Bronchial epithelial cell (primary cell): ENCODE results near the gene VEGFB. TPM values are rescaled to one million over a fixed set of nuclear protein-coding genes. Genes with fewer than 3 reads are reported as not detected.

ENCODE experiments used
- DNase-seq: peaks from one replicate; pipeline ENCODE4 v3.0.0-alpha.2; 2010; ENCODE audit warnings: low read depth
- FAIRE-seq: peaks from 2 replicates; lab custom pipeline; 2011; peaks lifted over from hg19 to GRCh38; lab: Jason Lieb, UNC
- H3K27me3 ChIP-seq: 2 replicates; pipeline ENCODE4 v1.5.1; 2011; ENCODE audit warnings: low read length; ENCODE audit not compliant: control insufficient read depth, insufficient read depth
- H3K36me3 ChIP-seq: 2 replicates; pipeline ENCODE4 v1.5.1; 2011; ENCODE audit warnings: low read length; ENCODE audit not compliant: control insufficient read depth, insufficient read depth
- H3K4me3 ChIP-seq: 2 replicates; pipeline ENCODE4 v1.5.1; 2011; ENCODE audit warnings: mild to moderate bottlenecking, low read depth, low read length, control low read depth
- total RNA-seq: library from RNA; depleted of rRNA; stranded (reverse); fragments of >200 nt; gene quantifications from 2 replicates; pipeline ENCODE4 v1.2.1, GENCODE V29; 2014
- TF ChIP-seq, protein P1 (sequence below): IDR thresholded peaks from 2 replicates; pipeline ENCODE4 v1.5.1; 2011; ENCODE audit warnings: mild to moderate bottlenecking, moderate library complexity, low read length, control low read depth, inconsistent platforms; ENCODE audit not compliant: insufficient read depth, severe bottlenecking

VEGFB gene
- total RNA-seq, 1 donor from 2014 or later = 12.4 TPM

GRCh38 chr11:64278576-64279190 is 44.3 kb downstream of the VEGFB start:
- peaks cover 16% of the 10 kb centered on the region for H3K36me3 ChIP-seq

DNA sequence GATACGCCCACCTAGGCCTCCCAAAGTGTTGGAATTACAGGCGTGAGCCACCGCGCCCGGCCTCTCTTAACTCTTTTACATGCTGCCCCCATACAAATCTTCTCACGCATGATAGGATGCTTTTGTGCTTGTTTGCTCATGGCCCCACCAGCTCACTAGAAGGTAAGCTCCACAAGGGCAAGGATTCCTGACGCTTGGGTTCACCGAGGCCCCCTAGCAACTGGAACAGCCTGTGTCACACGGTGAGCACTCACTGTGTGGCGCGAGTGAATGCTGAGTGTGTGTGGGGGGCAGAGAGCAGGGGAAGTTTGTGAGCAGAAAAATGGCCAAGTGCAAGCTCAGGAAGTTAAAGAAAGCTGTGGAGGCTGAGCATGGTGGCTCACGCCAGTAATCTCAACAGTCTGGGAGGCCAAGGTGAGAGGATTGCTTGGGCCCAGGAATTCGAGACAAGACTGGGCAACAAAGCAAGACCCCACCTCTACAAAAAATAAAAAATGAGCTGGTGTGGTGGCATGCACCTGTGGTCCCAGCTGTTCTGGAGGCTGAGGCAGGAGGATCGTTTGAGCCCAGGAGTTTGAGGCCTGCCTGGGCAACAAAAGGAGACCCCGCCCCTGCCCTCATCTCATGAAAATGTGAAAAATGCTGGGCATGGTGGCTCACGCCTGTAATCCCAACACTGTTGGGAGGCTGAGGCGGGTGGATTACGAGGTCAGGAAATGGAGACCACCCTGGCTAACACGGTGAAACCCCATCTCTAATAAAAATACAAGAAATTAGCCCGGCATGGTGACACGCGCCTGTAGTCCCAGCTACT is 47.8 kb downstream of the VEGFB start:
- FAIRE-seq (peak; percentile 50), DNase-seq (no peak)
- no peak overlapping the region for H3K4me3 ChIP-seq
- no peaks in the 10 kb centered on the region for H3K27me3 ChIP-seq
- peaks cover 9% of the 10 kb centered on the region for H3K36me3 ChIP-seq
- TF ChIP-seq, protein P1, sequence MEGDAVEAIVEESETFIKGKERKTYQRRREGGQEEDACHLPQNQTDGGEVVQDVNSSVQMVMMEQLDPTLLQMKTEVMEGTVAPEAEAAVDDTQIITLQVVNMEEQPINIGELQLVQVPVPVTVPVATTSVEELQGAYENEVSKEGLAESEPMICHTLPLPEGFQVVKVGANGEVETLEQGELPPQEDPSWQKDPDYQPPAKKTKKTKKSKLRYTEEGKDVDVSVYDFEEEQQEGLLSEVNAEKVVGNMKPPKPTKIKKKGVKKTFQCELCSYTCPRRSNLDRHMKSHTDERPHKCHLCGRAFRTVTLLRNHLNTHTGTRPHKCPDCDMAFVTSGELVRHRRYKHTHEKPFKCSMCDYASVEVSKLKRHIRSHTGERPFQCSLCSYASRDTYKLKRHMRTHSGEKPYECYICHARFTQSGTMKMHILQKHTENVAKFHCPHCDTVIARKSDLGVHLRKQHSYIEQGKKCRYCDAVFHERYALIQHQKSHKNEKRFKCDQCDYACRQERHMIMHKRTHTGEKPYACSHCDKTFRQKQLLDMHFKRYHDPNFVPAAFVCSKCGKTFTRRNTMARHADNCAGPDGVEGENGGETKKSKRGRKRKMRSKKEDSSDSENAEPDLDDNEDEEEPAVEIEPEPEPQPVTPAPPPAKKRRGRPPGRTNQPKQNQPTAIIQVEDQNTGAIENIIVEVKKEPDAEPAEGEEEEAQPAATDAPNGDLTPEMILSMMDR = no peak

More at GRCh38 chr11:64278576-64279190, 44.3 kb downstream of the VEGFB start:
- TF ChIP-seq, protein P1 = no peak
- Histone ChIP-seq H3K27me3 (no peaks in the 10 kb centered on the region), H3K4me3 (no peak overlapping the region)
- no peak for DNase-seq
- no peak for FAIRE-seq

GRCh38 chr11:64283092-64283491 is 48.7 kb downstream of the VEGFB start:
- DNase-seq (no peak), FAIRE-seq (no peak)
- H3K4me3 ChIP-seq = no peak overlapping the region
- TF ChIP-seq, protein P1 = no peak
- no peaks in the 10 kb centered on the region for H3K27me3 ChIP-seq
- peaks cover 9% of the 10 kb centered on the region for H3K36me3 ChIP-seq

- DNase-seq = peak; percentile 76
- Histone ChIP-seq H3K27me3 (no peaks in the 10 kb centered on the region), H3K36me3 (peaks cover 6% of the 10 kb centered on the region), H3K4me3 (peak within 1 kb of the TSS; percentile 72)
- FAIRE-seq = peak; percentile 40
- TF ChIP-seq, protein P1 = no peak
Measured at GRCh38 chr11:64284048-64284961, 49.9 kb downstream of the VEGFB start, which contains the start of gene BAD. TSS of gene BAD (minus strand) at chr11:64284665. CDS start at chr11:64284368, 297 bp downstream.

DNA sequence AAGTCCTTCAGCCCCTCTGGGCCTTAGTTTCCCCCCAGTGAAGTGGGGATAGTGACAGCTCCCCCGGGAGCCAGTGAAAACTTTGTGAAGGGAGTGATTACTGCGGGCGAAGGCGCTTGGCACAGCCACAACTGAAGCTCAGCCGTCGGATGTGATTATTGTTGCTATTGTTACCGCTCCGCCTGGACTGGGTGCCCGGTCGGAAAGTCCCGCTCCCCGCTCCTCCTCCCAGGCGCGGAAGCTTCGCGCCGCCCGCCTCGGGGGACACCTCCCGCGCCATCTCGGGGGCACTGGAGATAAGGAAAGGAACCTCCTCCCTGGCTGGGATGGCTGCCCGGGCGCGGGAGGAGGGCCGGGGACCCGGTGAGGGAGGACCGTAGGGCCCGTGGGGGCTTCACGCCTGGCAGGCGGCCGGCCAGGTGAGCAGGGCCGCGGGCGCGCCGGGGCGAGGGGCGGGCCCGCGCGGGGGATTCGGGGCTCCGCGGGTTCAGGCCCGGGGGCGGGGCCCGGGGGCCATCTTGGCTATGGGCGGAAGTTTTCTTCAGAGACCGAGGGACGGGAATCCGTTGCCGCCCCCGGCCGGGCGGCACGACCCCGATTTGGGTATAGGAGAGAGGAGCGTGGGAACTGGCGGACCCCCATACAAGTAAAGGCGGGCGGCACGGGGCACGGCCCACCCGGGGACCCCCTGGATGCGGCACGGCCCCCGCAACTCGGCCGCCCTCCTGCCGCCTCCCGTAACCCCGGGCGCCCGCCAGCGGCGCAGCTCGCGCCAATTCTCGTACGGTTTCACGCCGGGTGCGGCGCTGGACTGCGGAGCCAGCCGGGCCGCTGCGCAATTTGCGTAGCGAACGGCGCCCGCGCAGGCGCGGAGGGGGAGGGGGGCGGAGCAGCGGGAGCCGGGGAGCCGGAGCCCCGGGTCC is 50.8 kb downstream of the VEGFB start, which contains the start of gene GPR137:
Gene GPR137, plus strand, starts transcription at position 887 of the 923 bp plus-strand sequence. CDS start 677 bp downstream, outside the sequence.
- peak; percentile 48 for DNase-seq
- H3K36me3 ChIP-seq = peaks cover 6% of the 10 kb centered on the region
- peak within 1 kb of the TSS; percentile 72 for H3K4me3 ChIP-seq
- no peak for FAIRE-seq
- no peaks in the 10 kb centered on the region for H3K27me3 ChIP-seq
- TF ChIP-seq, protein P1 = no peak
